ENCODE data around the gene ICA1L.

The ICA1L gene

DNA sequence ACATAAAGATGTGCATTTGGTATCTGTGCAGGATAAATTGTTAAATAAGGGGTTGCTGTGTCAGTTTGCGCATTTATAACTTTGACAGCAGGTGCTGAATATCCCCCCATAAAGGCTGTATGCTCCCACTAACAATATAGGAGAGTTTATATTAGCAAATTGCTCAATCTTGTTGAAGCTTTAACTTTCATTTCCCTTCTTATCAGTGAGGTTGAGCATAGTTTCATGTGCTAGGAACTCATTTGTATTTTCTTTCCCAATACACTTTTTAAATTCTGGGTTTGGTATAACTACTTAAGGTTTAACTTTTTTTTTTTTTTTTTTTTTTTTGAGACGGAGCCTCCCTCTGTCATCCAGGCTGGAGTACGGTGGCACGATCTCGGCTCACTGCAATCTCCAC, 147.8 kb downstream of the ICA1L start:
- TF ChIP-seq TAF1 (IDR thresholded peaks at IDR 0.05; ENCODE audit: borderline replicate concordance, insufficient read depth, low read length) (no peak), POLR2AphosphoS5 (IDR thresholded peaks at IDR 0.05; ENCODE audit: low read depth, low read length) (no peak), SIN3A (IDR thresholded peaks at IDR 0.05; ENCODE audit: borderline replicate concordance, insufficient read depth, low read length) (no peak), FOXP2 (optimal IDR thresholded peaks at IDR 0.05; ENCODE audit: borderline replicate concordance, extremely low read depth, extremely low read length, insufficient read depth) (no peak)
- TF ChIP-seq, protein P1, sequence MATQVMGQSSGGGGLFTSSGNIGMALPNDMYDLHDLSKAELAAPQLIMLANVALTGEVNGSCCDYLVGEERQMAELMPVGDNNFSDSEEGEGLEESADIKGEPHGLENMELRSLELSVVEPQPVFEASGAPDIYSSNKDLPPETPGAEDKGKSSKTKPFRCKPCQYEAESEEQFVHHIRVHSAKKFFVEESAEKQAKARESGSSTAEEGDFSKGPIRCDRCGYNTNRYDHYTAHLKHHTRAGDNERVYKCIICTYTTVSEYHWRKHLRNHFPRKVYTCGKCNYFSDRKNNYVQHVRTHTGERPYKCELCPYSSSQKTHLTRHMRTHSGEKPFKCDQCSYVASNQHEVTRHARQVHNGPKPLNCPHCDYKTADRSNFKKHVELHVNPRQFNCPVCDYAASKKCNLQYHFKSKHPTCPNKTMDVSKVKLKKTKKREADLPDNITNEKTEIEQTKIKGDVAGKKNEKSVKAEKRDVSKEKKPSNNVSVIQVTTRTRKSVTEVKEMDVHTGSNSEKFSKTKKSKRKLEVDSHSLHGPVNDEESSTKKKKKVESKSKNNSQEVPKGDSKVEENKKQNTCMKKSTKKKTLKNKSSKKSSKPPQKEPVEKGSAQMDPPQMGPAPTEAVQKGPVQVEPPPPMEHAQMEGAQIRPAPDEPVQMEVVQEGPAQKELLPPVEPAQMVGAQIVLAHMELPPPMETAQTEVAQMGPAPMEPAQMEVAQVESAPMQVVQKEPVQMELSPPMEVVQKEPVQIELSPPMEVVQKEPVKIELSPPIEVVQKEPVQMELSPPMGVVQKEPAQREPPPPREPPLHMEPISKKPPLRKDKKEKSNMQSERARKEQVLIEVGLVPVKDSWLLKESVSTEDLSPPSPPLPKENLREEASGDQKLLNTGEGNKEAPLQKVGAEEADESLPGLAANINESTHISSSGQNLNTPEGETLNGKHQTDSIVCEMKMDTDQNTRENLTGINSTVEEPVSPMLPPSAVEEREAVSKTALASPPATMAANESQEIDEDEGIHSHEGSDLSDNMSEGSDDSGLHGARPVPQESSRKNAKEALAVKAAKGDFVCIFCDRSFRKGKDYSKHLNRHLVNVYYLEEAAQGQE (IDR thresholded peaks at IDR 0.05; ENCODE audit: insufficient read depth in 1 of 2, low read depth in 2 of 2, low read length in 2 of 2), result no peak

All from PFSK-1 (cell line).